A549 (cell line): Measurements from ENCODE around the gene DAGLB.

ENCODE experiments used
- CTCF ChIP-seq: fragments of >200 bp; sonication (Bioruptor Twin); formaldehyde crosslinking; IDR thresholded peaks from 3 replicates; pipeline ENCODE4 v1.5.1; 2016
- EP300 ChIP-seq, 2 experiments: fragments of >200 bp; sonication (Bioruptor Twin); formaldehyde crosslinking; IDR thresholded peaks; 2 replicates in 1 of 2; 3 replicates in 1 of 2; pipeline ENCODE4 v1.6.1; 2016 to 2017
- FOSB ChIP-seq: fragments of 250-450 bp; sonication (Bioruptor Pico); IDR thresholded peaks from 2 replicates; pipeline ENCODE4 v1.5.0; 2020; ENCODE audit warnings: mild to moderate bottlenecking, moderate library complexity
- HMGXB4 ChIP-seq: fragments of 250-450 bp; sonication (Bioruptor Pico); IDR thresholded peaks from 2 replicates; pipeline ENCODE4 v1.5.0; 2021; ENCODE audit warnings: mild to moderate bottlenecking, moderate library complexity, borderline replicate concordance
- PBX3 ChIP-seq: IDR thresholded peaks from 2 replicates; pipeline ENCODE4 v1.6.1; 2012
- POLR2A ChIP-seq: IDR thresholded peaks from 2 replicates; pipeline ENCODE4 v1.6.1; 2012; ENCODE audit warnings: mild to moderate bottlenecking, low read length
- POLR2AphosphoS2 ChIP-seq: conservative IDR thresholded peaks from 2 replicates; pipeline ENCODE4 v1.6.1; 2012; ENCODE audit warnings: low read length, improper control_type of control experiment, inconsistent platforms
- REST ChIP-seq: fragments of 200-600 bp; sonication (generic); IDR thresholded peaks from 2 replicates; pipeline ENCODE4 v1.6.1; 2016; ENCODE audit warnings: antibody characterized with exemption, mild to moderate bottlenecking, moderate library complexity

- TF ChIP-seq POLR2AphosphoS2 (no peak), CTCF (no peak), REST (no peak), EP300 (IDR thresholded peaks at IDR 0.05) (peak in 1 of 2 experiments; percentile 44; a peak in 1 of 5 replicates), FOSB (CRISPR knock-in tag) (no peak), POLR2A (no peak), HMGXB4 (no peak), PBX3 (no peak)
These were observed 6.0 kb upstream of the DAGLB start for GRCh38 chr7:6453734-6454133.
